PC-3 (cell line): Measurements from ENCODE around the gene FUBP1.

ENCODE experiments used
- CTCF ChIP-seq: fragments of 300-600 bp; sonication (generic); conservative IDR thresholded peaks from 2 replicates; pipeline ENCODE4 v1.5.1; 2017; ENCODE audit warnings: antibody characterized with exemption, low read depth, mild to moderate bottlenecking, low read length
- EZH2 ChIP-seq: fragments of 300-600 bp; sonication (generic); IDR thresholded peaks from one replicate; pipeline ENCODE4 v1.6.1; 2017; ENCODE audit warnings: antibody characterized with exemption, mild to moderate bottlenecking, low read length; ENCODE audit not compliant: unreplicated experiment

DNA sequence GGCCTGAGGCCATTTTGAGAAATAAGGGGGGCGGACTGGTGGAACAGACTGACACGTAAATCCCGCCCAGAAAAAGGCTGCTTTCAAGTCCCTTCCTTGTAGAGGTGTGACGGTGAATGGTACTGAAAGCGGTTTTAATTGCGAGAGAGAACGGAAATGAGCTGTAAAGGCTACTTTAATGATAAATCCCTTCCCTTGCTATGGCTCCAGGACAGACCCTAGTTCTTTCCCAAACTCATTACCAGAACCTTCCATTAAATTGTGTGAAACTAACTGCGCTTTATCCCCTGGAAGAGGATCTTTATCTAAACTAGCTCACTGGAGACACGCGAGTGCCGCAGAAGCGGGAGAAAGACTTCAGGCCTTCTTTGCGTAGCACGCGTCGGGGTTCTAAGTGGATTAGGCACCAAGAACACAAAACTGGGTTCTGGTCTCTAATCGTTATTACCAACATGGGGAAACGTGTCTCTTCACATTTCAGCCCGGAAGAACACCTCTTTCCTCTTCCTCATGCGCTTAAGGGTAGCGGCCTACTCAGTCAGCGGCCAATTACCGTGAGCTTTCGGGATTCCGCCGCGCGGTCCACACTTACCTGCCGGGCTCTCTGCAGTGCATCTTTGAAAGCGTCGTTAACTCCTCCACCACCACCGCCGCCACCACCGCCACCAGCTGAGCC, 441 bp downstream of the FUBP1 start:
- no peak for TF ChIP-seq CTCF
- no peak for TF ChIP-seq EZH2
